Left ventricle myocardium inferior (tissue), 1 donor: ENCODE data around the gene C10orf53. TPM values are rescaled to one million over a fixed set of nuclear protein-coding genes. Genes with fewer than 3 reads are reported as not detected.

Experiments
- DNase-seq: peaks from one replicate; pipeline ENCODE4 v3.0.0-alpha.2; 2020
- H3K27ac ChIP-seq: fragments of 200-600 bp; replicated peaks from 2 replicates; pipeline ENCODE4 v1.8.0; 2021
- H3K27me3 ChIP-seq: fragments of 200-600 bp; 2 replicates; pipeline ENCODE4 v1.8.0; 2021; ENCODE audit warnings: low read depth
- H3K36me3 ChIP-seq: fragments of 200-600 bp; 2 replicates; pipeline ENCODE4 v1.8.0; 2021
- H3K4me1 ChIP-seq: fragments of 200-600 bp; 2 replicates; pipeline ENCODE4 v1.8.0; 2021
- H3K4me3 ChIP-seq: fragments of 200-600 bp; 2 replicates; pipeline ENCODE4 v1.8.0; 2021; ENCODE audit warnings: mild to moderate bottlenecking, moderate library complexity
- H3K9me3 ChIP-seq: fragments of 200-600 bp; replicated peaks from 2 replicates; pipeline ENCODE4 v1.8.0; 2021
- CTCF ChIP-seq: fragments of 200-600 bp; IDR thresholded peaks from 2 replicates; pipeline ENCODE4 v1.8.0; 2021; ENCODE audit warnings: antibody characterized with exemption, mild to moderate bottlenecking, borderline replicate concordance
- intact Hi-C: fragments of 100-400 bp; cut with micrococcal nuclease; formaldehyde crosslinking; loops from one replicate; pipeline ENCODE4 v1.11.0; 2022
- total RNA-seq: library from RNA; stranded (reverse); fragmentation: NEBNext Ultra II Directional; extraction: Animal tissue kit (Norgen Biotek cat#: 25700); gene quantifications from one replicate; pipeline ENCODE4 v1.2.1, GENCODE V29; 2021
- donor health status: DM: no; HTN: yes; CAD: no; lungs with severe emphysema.

The C10orf53 gene
- total RNA-seq, 1 donor from 2014 or later = not detected

- Histone ChIP-seq H3K4me1 (no peaks in the 10 kb centered on the region), H3K36me3 (no peaks in the 10 kb centered on the region), H3K4me3 (no peak overlapping the region), H3K27me3 (peaks cover 85% of the 10 kb centered on the region), H3K9me3 (no peaks in the 10 kb centered on the region), H3K27ac (no peak overlapping the region)
- intact Hi-C loops = no loop called here
- no peak for TF ChIP-seq CTCF
- no peak for DNase-seq
Measured at GRCh38 chr10:49647554-49647953, 31.9 kb upstream of the C10orf53 start.

- H3K36me3 ChIP-seq = no peaks in the 10 kb centered on the region
- H3K4me1 ChIP-seq = no peaks in the 10 kb centered on the region
- H3K27ac ChIP-seq = no peak overlapping the region
- H3K9me3 ChIP-seq = no peaks in the 10 kb centered on the region
- intact Hi-C loops = no loop called here
- TF ChIP-seq CTCF = no peak
- no peak for DNase-seq
- H3K4me3 ChIP-seq = no peak overlapping the region
- H3K27me3 ChIP-seq = peaks cover 85% of the 10 kb centered on the region
Measured at GRCh38 chr10:49647985-49648795, 31.3 kb upstream of the C10orf53 start.

GRCh38 chr10:49649294-49649693 lies 30.2 kb upstream of the C10orf53 start:
- H3K36me3 ChIP-seq = no peaks in the 10 kb centered on the region
- no peak for TF ChIP-seq CTCF
- H3K4me3 ChIP-seq = no peak overlapping the region
- no peaks in the 10 kb centered on the region for H3K4me1 ChIP-seq
- intact Hi-C loops = no loop called here
- DNase-seq = no peak
- H3K27me3 ChIP-seq = peaks cover 85% of the 10 kb centered on the region
- H3K27ac ChIP-seq = no peak overlapping the region
- H3K9me3 ChIP-seq = no peaks in the 10 kb centered on the region

- Histone ChIP-seq H3K4me1 (no peaks in the 10 kb centered on the region), H3K9me3 (no peaks in the 10 kb centered on the region), H3K27ac (no peak overlapping the region), H3K36me3 (no peaks in the 10 kb centered on the region), H3K4me3 (no peak overlapping the region), H3K27me3 (peaks cover 86% of the 10 kb centered on the region)
- intact Hi-C loops = no loop called here
- no peak for DNase-seq
- TF ChIP-seq CTCF = no peak
Measured at GRCh38 chr10:49649936-49650723, 29.3 kb upstream of the C10orf53 start.

GRCh38 chr10:49650724-49651034 lies 28.8 kb upstream of the C10orf53 start:
- no peaks in the 10 kb centered on the region for H3K9me3 ChIP-seq
- TF ChIP-seq CTCF = no peak
- H3K27ac ChIP-seq = no peak overlapping the region
- intact Hi-C loops = no loop called here
- no peaks in the 10 kb centered on the region for H3K36me3 ChIP-seq
- no peaks in the 10 kb centered on the region for H3K4me1 ChIP-seq
- H3K27me3 ChIP-seq = peaks cover 87% of the 10 kb centered on the region
- no peak for DNase-seq
- H3K4me3 ChIP-seq = no peak overlapping the region
